ENCODE results near the gene NTRK3. TPM values are rescaled to one million over a fixed set of nuclear protein-coding genes. Genes with fewer than 3 reads are reported as not detected.

Gene NTRK3
- total RNA-seq, 2 donors from 2014 or later = 4.2 to 7.2 TPM

DNA sequence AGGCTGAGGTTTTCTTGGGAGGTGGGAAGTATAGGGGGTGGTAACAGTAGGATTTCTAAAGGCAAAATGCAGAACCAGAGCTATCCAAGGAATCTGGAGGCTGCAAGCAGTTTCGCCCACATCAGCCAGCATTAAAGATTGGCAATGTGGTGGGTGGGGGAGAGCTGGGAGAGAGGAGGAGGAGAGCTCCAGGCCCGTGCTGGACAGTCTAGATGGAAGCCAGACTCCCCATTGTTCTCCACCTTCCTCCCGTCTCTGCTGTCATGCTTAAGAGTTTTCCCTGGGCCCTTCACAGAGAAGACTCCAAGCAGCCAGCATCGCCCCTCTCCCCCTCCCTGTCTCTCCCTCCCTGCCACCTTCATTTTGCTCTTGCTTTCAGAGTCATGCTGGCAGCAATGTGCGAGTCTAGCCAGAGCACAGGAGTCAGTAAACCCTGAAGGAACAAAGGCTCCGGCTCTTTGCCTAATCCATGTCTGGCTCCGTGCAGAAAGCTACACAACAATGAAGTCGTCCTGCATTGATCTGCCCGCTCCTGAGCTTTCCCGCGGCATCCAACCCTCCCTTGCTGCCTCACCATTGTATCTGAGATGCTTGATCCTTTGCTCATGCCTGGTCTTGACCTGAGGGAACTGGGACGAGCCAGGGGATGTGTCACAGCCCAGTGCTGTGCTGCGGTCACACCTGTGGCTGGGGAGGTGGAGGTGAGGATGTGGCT, 282.9 kb downstream of the NTRK3 start:
- peak; percentile 51 for DNase-seq (ENCODE audit: low spot score)
- Histone ChIP-seq H3K27me3 (replicated peaks; ENCODE audit: insufficient read depth) (no peaks in the 10 kb centered on the region), H3K36me3 (no peaks in the 10 kb centered on the region), H3K4me1 (replicated peaks) (no peaks in the 10 kb centered on the region), H3K27ac (no peak overlapping the region), H3K4me3 (no peak overlapping the region), H3K9me3 (no peaks in the 10 kb centered on the region)
- TF ChIP-seq POLR2AphosphoS5 (IDR thresholded peaks at IDR 0.05) = peak; percentile 19
- TF ChIP-seq, protein P1, sequence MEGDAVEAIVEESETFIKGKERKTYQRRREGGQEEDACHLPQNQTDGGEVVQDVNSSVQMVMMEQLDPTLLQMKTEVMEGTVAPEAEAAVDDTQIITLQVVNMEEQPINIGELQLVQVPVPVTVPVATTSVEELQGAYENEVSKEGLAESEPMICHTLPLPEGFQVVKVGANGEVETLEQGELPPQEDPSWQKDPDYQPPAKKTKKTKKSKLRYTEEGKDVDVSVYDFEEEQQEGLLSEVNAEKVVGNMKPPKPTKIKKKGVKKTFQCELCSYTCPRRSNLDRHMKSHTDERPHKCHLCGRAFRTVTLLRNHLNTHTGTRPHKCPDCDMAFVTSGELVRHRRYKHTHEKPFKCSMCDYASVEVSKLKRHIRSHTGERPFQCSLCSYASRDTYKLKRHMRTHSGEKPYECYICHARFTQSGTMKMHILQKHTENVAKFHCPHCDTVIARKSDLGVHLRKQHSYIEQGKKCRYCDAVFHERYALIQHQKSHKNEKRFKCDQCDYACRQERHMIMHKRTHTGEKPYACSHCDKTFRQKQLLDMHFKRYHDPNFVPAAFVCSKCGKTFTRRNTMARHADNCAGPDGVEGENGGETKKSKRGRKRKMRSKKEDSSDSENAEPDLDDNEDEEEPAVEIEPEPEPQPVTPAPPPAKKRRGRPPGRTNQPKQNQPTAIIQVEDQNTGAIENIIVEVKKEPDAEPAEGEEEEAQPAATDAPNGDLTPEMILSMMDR (IDR thresholded peaks at IDR 0.05) = no peak
- TF ChIP-seq POLR2A (IDR thresholded peaks at IDR 0.05) = no peak
- 44% methylated on average over 13 of the region's 13 CpGs for WGBS
- intact Hi-C loops (cut with DNase I) = no loop called here

DNA sequence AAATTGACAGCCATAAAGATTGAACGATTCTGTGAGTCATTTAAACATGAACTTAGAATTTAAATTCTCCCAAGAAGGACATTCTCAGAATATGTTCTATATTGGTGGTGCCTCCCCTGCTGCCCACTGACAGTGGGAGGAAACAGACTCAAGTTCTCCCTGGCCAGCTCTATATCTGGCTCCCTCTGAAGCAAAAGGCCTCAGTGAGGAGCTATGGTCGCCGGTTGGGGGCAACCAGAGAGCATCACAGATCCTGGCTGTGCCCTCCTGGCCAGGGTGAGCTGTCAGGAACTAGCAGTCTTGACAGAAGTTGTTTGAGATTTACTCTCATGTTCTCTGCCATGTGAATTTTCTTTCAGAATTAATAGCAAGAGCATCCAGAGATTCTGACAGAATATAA, 285.5 kb downstream of the NTRK3 start:
- intact Hi-C loops (cut with DNase I) = no loop called here
- Histone ChIP-seq H3K4me1 (replicated peaks) (no peaks in the 10 kb centered on the region), H3K27ac (no peak overlapping the region), H3K36me3 (no peaks in the 10 kb centered on the region), H3K9me3 (no peaks in the 10 kb centered on the region), H3K4me3 (no peak overlapping the region), H3K27me3 (replicated peaks; ENCODE audit: insufficient read depth) (no peaks in the 10 kb centered on the region)
- no peak for TF ChIP-seq POLR2AphosphoS5 (IDR thresholded peaks at IDR 0.05)
- TF ChIP-seq, protein P1 (IDR thresholded peaks at IDR 0.05) = no peak
- TF ChIP-seq POLR2A (IDR thresholded peaks at IDR 0.05) = no peak
- no peak for DNase-seq (ENCODE audit: low spot score)
- WGBS = 85% methylated on average over 3 of the region's 3 CpGs

GRCh38 chr15:87967951-87968350, 288.6 kb downstream of the NTRK3 start:
- Histone ChIP-seq H3K4me3 (no peak overlapping the region), H3K27me3 (replicated peaks; ENCODE audit: insufficient read depth) (no peaks in the 10 kb centered on the region), H3K27ac (no peak overlapping the region), H3K9me3 (no peaks in the 10 kb centered on the region), H3K4me1 (replicated peaks) (no peaks in the 10 kb centered on the region), H3K36me3 (no peaks in the 10 kb centered on the region)
- no peak for TF ChIP-seq POLR2AphosphoS5 (IDR thresholded peaks at IDR 0.05)
- no peak for TF ChIP-seq POLR2A (IDR thresholded peaks at IDR 0.05)
- TF ChIP-seq, protein P1 (IDR thresholded peaks at IDR 0.05) = no peak
- intact Hi-C loops (cut with DNase I) = no loop called here
- no peak for DNase-seq (ENCODE audit: low spot score)
- WGBS = 70% methylated on average over 2 of the region's 2 CpGs

GRCh38 chr15:87965304-87965703, 291.2 kb downstream of the NTRK3 start:
- H3K4me3 ChIP-seq = no peak overlapping the region
- DNase-seq (ENCODE audit: low spot score) = no peak
- no peaks in the 10 kb centered on the region for H3K27me3 ChIP-seq (replicated peaks; ENCODE audit: insufficient read depth)
- no peaks in the 10 kb centered on the region for H3K9me3 ChIP-seq
- TF ChIP-seq, protein P1 (IDR thresholded peaks at IDR 0.05) = no peak
- TF ChIP-seq POLR2AphosphoS5 (IDR thresholded peaks at IDR 0.05) (no peak), POLR2A (IDR thresholded peaks at IDR 0.05) (no peak)
- H3K27ac ChIP-seq = no peak overlapping the region
- WGBS = 59% methylated on average over 5 of the region's 5 CpGs
- H3K4me1 ChIP-seq (replicated peaks) = no peaks in the 10 kb centered on the region
- intact Hi-C loops (cut with DNase I) = no loop called here
- H3K36me3 ChIP-seq = no peaks in the 10 kb centered on the region

GRCh38 chr15:87962428-87962827, 294.1 kb downstream of the NTRK3 start:
- peak; percentile 11 for TF ChIP-seq POLR2AphosphoS5 (IDR thresholded peaks at IDR 0.05)
- TF ChIP-seq, protein P1 (IDR thresholded peaks at IDR 0.05) = no peak
- H3K36me3 ChIP-seq = no peaks in the 10 kb centered on the region
- H3K4me3 ChIP-seq = no peak overlapping the region
- no peaks in the 10 kb centered on the region for H3K4me1 ChIP-seq (replicated peaks)
- no peak overlapping the region for H3K27ac ChIP-seq
- no peaks in the 10 kb centered on the region for H3K27me3 ChIP-seq (replicated peaks; ENCODE audit: insufficient read depth)
- DNase-seq (ENCODE audit: low spot score) = no peak
- H3K9me3 ChIP-seq = no peaks in the 10 kb centered on the region
- intact Hi-C loops (cut with DNase I) = no loop called here
- 11% methylated on average over 4 of the region's 4 CpGs for WGBS

All from prostate gland (tissue), 2 donors.